WI38 (cell line): Measurements from ENCODE around the gene MINDY4.

Source experiments
- H3K4me3 ChIP-seq: 2 replicates; pipeline ENCODE4 v1.5.1; 2011; ENCODE audit warnings: low read depth, mild to moderate bottlenecking, control low read depth, low read length
- CTCF ChIP-seq: IDR thresholded peaks from 2 replicates; pipeline ENCODE4 v1.5.1; 2012; ENCODE audit warnings: low read depth, mild to moderate bottlenecking, control low read depth, low read length

Gene MINDY4

GRCh38 chr7:30771174-30771879 lies at the start of gene MINDY4:
TSS of gene MINDY4 (plus strand) at chr7:30771417. CDS start at chr7:30771494, 77 bp downstream.
- TF ChIP-seq CTCF: no peak
- H3K4me3 ChIP-seq: peak within 1 kb of the TSS; percentile 68

- TF ChIP-seq CTCF: no peak
- no peak overlapping the region for H3K4me3 ChIP-seq
Observed at GRCh38 chr7:30722187-30722586, 49.0 kb upstream of the MINDY4 start.

- TF ChIP-seq CTCF: no peak
- no peak overlapping the region for H3K4me3 ChIP-seq
Observed at GRCh38 chr7:30722671-30723070, 48.5 kb upstream of the MINDY4 start.

- H3K4me3 ChIP-seq: no peak overlapping the region
- no peak for TF ChIP-seq CTCF
Observed at GRCh38 chr7:30723776-30724175, 47.4 kb upstream of the MINDY4 start.

- no peak overlapping the region for H3K4me3 ChIP-seq
- TF ChIP-seq CTCF: no peak
Observed at GRCh38 chr7:30726296-30727006, 44.8 kb upstream of the MINDY4 start.

GRCh38 chr7:30727061-30727945 lies 43.9 kb upstream of the MINDY4 start:
- no peak for TF ChIP-seq CTCF
- H3K4me3 ChIP-seq: no peak overlapping the region
